Measurements from ENCODE around the gene TNNT1.

TNNT1 gene

DNA sequence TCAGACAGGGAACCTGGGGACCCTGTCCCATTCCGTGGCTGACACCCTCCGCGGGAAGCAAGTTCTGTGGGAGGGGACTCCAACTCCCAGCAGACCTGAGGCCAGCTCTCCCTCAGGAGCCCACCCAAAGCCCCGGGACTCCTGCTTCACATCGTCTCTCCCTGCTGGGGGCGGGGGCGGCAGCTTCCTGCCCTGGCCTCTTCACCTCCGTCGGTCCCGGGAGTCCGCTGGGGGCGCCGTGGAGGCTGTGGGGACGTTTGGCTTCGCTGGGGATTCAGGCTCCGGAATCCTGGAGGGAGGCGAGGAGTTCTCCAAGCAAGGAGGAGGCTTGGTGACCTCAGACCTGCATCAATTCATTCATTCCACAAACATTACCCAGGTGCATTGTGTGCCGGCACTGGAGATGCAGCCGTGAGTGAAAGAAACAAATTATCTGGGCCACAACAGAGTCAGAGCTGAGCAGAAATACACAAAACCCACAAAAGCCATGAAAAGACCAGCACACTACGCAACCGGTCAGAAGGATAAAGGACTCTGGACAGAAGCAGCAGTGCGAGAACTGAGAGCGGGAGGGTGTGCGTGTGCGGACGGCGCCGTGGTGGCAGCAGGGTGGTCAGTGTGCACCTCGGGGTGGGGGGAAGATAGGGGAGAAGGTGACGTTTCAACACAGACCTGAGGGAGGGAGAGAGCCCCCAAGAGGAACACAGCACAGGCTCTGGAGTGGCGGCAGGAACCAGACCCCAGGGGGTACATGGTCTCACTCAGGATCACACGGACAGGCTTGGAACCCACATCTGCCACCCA, 54.3 kb downstream of the TNNT1 start:
- Histone ChIP-seq H3K4me3 (ENCODE audit: extremely low read depth, insufficient read depth, low read length, poor library complexity, severe bottlenecking) (no peak overlapping the region), H3K4me1 (ENCODE audit: control insufficient read depth, insufficient read depth, low read length, poor library complexity, severe bottlenecking) (no peaks in the 10 kb centered on the region), H3K9me3 (ENCODE audit: control insufficient read depth, low read length) (no peaks in the 10 kb centered on the region), H3K36me3 (ENCODE audit: control insufficient read depth, insufficient read depth, low read length) (peaks cover 56% of the 10 kb centered on the region), H3K27ac (ENCODE audit: low read depth, low read length, severe bottlenecking) (no peak overlapping the region)
- WGBS, 2 experiments (ENCODE audit: insufficient coverage in 2 of 2) = 83 to 91% methylated on average over 24 to 27 of the region's 32 CpGs

- peaks cover 39% of the 10 kb centered on the region for H3K36me3 ChIP-seq (ENCODE audit: control insufficient read depth, insufficient read depth, low read length)
- no peaks in the 10 kb centered on the region for H3K9me3 ChIP-seq (ENCODE audit: control insufficient read depth, low read length)
- H3K27ac ChIP-seq (ENCODE audit: low read depth, low read length, severe bottlenecking) = no peak overlapping the region
- WGBS, 2 experiments (ENCODE audit: insufficient coverage in 2 of 2) = 94 to 96% methylated on average over 30 to 31 of the region's 49 CpGs
- H3K4me1 ChIP-seq (ENCODE audit: control insufficient read depth, insufficient read depth, low read length, poor library complexity, severe bottlenecking) = peaks cover 3% of the 10 kb centered on the region
- H3K4me3 ChIP-seq (ENCODE audit: extremely low read depth, insufficient read depth, low read length, poor library complexity, severe bottlenecking) = no peak overlapping the region
Measured at GRCh38 chr19:55092423-55093318, 56.3 kb downstream of the TNNT1 start.

- 82 to 86% methylated on average over 21 to 25 of the region's 27 CpGs for WGBS, 2 experiments (ENCODE audit: insufficient coverage in 2 of 2)
- H3K27ac ChIP-seq (ENCODE audit: low read depth, low read length, severe bottlenecking) = no peak overlapping the region
- H3K4me1 ChIP-seq (ENCODE audit: control insufficient read depth, insufficient read depth, low read length, poor library complexity, severe bottlenecking) = peaks cover 3% of the 10 kb centered on the region
- H3K9me3 ChIP-seq (ENCODE audit: control insufficient read depth, low read length) = no peaks in the 10 kb centered on the region
- H3K4me3 ChIP-seq (ENCODE audit: extremely low read depth, insufficient read depth, low read length, poor library complexity, severe bottlenecking) = no peak overlapping the region
- peaks cover 39% of the 10 kb centered on the region for H3K36me3 ChIP-seq (ENCODE audit: control insufficient read depth, insufficient read depth, low read length)
Measured at GRCh38 chr19:55091955-55092354, 57.1 kb downstream of the TNNT1 start.

- no peak overlapping the region for H3K4me3 ChIP-seq (ENCODE audit: extremely low read depth, insufficient read depth, low read length, poor library complexity, severe bottlenecking)
- H3K9me3 ChIP-seq (ENCODE audit: control insufficient read depth, low read length) = no peaks in the 10 kb centered on the region
- H3K4me1 ChIP-seq (ENCODE audit: control insufficient read depth, insufficient read depth, low read length, poor library complexity, severe bottlenecking) = peaks cover 3% of the 10 kb centered on the region
- peaks cover 39% of the 10 kb centered on the region for H3K36me3 ChIP-seq (ENCODE audit: control insufficient read depth, insufficient read depth, low read length)
- WGBS, 2 experiments (ENCODE audit: insufficient coverage in 2 of 2) = 96 to 98% methylated on average over 14 to 27 of the region's 32 CpGs
- H3K27ac ChIP-seq (ENCODE audit: low read depth, low read length, severe bottlenecking) = no peak overlapping the region
Measured at GRCh38 chr19:55091126-55091910, 57.7 kb downstream of the TNNT1 start.

GRCh38 chr19:55090564-55090963, 58.4 kb downstream of the TNNT1 start:
- 85 to 95% methylated on average over 6 to 13 of the region's 13 CpGs for WGBS, 2 experiments (ENCODE audit: insufficient coverage in 2 of 2)
- no peak overlapping the region for H3K27ac ChIP-seq (ENCODE audit: low read depth, low read length, severe bottlenecking)
- H3K9me3 ChIP-seq (ENCODE audit: control insufficient read depth, low read length) = no peaks in the 10 kb centered on the region

GRCh38 chr19:55089342-55089944, 59.6 kb downstream of the TNNT1 start:
- peaks cover 33% of the 10 kb centered on the region for H3K36me3 ChIP-seq (ENCODE audit: control insufficient read depth, insufficient read depth, low read length)
- WGBS, 2 experiments (ENCODE audit: insufficient coverage in 2 of 2) = 100% methylated on average over 2 to 3 of the region's 3 CpGs
- H3K27ac ChIP-seq (ENCODE audit: low read depth, low read length, severe bottlenecking) = no peak overlapping the region

More at GRCh38 chr19:55090564-55090963, 58.4 kb downstream of the TNNT1 start:
- peaks cover 39% of the 10 kb centered on the region for H3K36me3 ChIP-seq (ENCODE audit: control insufficient read depth, insufficient read depth, low read length)
- peaks cover 3% of the 10 kb centered on the region for H3K4me1 ChIP-seq (ENCODE audit: control insufficient read depth, insufficient read depth, low read length, poor library complexity, severe bottlenecking)
- H3K4me3 ChIP-seq (ENCODE audit: extremely low read depth, insufficient read depth, low read length, poor library complexity, severe bottlenecking) = no peak overlapping the region

GRCh38 chr19:55088543-55089341, 60.3 kb downstream of the TNNT1 start:
- Histone ChIP-seq H3K36me3 (ENCODE audit: control insufficient read depth, insufficient read depth, low read length) (peaks cover 30% of the 10 kb centered on the region), H3K27ac (ENCODE audit: low read depth, low read length, severe bottlenecking) (no peak overlapping the region), H3K4me1 (ENCODE audit: control insufficient read depth, insufficient read depth, low read length, poor library complexity, severe bottlenecking) (peaks cover 3% of the 10 kb centered on the region), H3K9me3 (ENCODE audit: control insufficient read depth, low read length) (no peaks in the 10 kb centered on the region), H3K4me3 (ENCODE audit: extremely low read depth, insufficient read depth, low read length, poor library complexity, severe bottlenecking) (no peak overlapping the region)
- WGBS, 2 experiments (ENCODE audit: insufficient coverage in 2 of 2) = 85 to 89% methylated on average over 7 of the region's 18 CpGs

More at GRCh38 chr19:55089342-55089944, 59.6 kb downstream of the TNNT1 start:
- Histone ChIP-seq H3K4me1 (ENCODE audit: control insufficient read depth, insufficient read depth, low read length, poor library complexity, severe bottlenecking) (peaks cover 3% of the 10 kb centered on the region), H3K9me3 (ENCODE audit: control insufficient read depth, low read length) (no peaks in the 10 kb centered on the region), H3K4me3 (ENCODE audit: extremely low read depth, insufficient read depth, low read length, poor library complexity, severe bottlenecking) (no peak overlapping the region)

DNA sequence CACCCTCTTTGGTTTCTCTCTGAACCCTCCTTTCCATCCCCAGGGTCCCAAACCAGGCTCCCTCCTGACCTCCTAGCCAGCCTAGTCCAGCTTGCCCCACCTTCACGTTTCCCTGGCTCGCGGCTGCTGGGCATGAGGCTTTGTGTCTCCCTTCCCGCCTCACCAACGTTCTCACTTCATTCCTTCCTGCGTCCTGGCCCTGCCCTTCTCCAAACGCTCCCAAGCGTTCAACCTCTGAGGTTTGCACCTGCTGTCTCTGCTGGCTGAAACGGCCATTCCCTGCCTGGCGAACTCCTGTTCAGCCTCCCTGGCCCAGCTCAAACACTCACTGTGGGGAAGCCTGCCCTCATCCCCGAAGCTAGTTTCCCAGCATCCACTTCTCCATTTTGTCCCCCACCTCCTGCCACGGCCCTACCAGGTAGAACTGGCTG, 61.0 kb downstream of the TNNT1 start:
- Histone ChIP-seq H3K9me3 (ENCODE audit: control insufficient read depth, low read length) (no peaks in the 10 kb centered on the region), H3K27ac (ENCODE audit: low read depth, low read length, severe bottlenecking) (no peak overlapping the region), H3K4me3 (ENCODE audit: extremely low read depth, insufficient read depth, low read length, poor library complexity, severe bottlenecking) (peak overlapping the region; percentile 55), H3K36me3 (ENCODE audit: control insufficient read depth, insufficient read depth, low read length) (peaks cover 30% of the 10 kb centered on the region), H3K4me1 (ENCODE audit: control insufficient read depth, insufficient read depth, low read length, poor library complexity, severe bottlenecking) (peaks cover 3% of the 10 kb centered on the region)
- 82 to 86% methylated on average over 11 to 12 of the region's 12 CpGs for WGBS, 2 experiments (ENCODE audit: insufficient coverage in 2 of 2)

DNA sequence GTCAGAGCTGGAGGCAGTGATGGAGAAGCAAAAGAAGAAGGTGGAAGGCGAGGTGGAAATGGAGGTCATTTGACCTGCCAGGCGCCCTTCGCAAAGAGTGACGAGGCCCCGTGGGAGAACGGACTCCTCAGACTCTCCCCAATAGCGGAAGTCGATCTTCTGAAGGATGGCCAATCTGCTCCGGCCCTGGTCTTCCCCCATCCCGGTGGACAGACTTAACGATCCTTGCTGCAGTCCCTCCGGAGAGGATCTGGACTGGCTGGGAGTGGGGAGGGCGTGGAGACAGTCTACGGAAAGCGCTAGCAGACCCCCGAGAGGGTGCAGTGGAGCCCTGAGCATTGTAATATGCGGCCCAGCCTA, 61.5 kb downstream of the TNNT1 start:
- peak overlapping the region; percentile 29 for H3K27ac ChIP-seq (ENCODE audit: low read depth, low read length, severe bottlenecking)
- WGBS, 2 experiments (ENCODE audit: insufficient coverage in 2 of 2) = 30 to 36% methylated on average over 13 to 16 of the region's 17 CpGs
- peaks cover 3% of the 10 kb centered on the region for H3K4me1 ChIP-seq (ENCODE audit: control insufficient read depth, insufficient read depth, low read length, poor library complexity, severe bottlenecking)

More for the DNA sequence above, 61.5 kb downstream of the TNNT1 start:
- Histone ChIP-seq H3K36me3 (ENCODE audit: control insufficient read depth, insufficient read depth, low read length) (peaks cover 24% of the 10 kb centered on the region), H3K9me3 (ENCODE audit: control insufficient read depth, low read length) (no peaks in the 10 kb centered on the region), H3K4me3 (ENCODE audit: extremely low read depth, insufficient read depth, low read length, poor library complexity, severe bottlenecking) (peak overlapping the region; percentile 55)
